GM19238 (cell line): ENCODE measurements around the gene CDKN2A.
A peak's percentile ranks its signal among the peaks of the same experiment; 100 is the strongest.

Source experiments
- DNase-seq: peaks from one replicate; pipeline ENCODE4 v3.0.0; 2011; ENCODE audit warnings: low spot score; ENCODE audit not compliant: insufficient read length

Gene CDKN2A

DNA sequence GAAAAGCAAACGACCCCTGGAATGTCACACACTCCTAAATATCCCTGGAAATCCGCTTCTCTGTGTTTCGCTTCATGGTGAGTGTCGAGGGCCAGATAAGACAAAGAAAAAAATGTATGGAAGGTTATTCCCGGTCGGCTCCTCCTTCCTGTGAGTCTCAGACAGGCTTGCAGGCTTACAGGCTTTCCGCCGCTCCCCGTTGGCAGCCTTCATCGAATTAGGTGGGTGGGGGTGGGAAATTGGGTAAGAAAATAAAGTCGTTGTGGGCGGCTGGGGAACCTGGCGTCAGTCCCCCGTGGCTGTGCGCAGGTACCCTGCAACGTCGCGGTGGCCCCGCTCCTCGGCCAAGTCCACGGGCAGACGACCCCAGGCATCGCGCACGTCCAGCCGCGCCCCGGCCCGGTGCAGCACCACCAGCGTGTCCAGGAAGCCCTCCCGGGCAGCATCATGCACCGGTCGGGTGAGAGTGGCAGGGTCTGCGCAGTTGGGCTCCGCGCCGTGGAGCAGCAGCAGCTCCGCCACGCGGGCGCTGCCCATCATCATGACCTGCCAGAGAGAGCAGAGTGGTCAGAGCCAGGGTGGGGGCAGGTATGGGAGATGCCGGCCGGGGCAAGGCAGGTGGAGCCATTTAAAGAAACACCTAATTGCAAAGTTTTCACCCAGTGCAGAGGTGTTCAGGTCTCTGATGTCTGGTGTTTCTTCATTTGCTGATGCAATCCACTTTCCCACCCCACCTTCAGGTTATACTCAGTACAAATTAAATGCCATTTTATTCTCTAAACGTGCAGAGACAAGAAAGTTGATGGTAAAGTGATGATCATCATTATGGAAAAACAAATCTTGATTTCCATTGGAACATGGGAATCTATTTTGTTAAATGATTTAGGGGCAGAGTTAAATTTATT, 11.8 kb upstream of the CDKN2A start:
- no peak for DNase-seq

DNA sequence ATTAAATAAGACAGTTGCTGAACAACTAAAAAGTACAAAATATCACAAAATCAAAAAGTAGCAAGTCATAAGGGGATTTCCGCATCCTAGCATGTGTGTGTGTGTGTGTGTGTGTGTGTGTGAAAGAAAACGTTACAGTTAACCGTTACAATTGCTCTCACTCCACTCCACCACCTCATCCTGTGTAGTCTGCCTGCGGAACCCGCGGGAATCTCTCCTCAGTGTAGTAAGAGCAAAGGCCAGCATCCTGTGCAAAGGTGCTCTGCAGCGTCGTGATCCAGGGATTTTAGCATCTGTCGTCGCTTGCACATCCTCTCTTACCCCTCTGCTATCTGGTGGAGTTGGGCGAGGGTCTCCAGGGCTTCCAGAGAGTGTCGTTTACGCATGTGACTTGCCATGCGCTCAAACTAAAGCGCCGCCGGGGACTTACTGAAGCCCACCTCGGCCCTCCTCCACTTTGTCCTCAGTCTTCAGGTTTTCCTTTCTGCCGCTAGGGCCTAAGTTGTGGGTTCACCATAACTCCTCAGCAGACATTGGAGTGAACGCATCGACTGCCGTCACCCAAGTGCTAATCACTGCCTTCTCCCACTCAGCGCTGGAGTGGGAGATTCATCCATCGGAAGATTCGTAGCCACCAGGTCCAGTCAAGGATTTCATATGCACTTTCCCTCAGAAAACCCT, 11.0 kb upstream of the CDKN2A start:
- no peak for DNase-seq

DNA sequence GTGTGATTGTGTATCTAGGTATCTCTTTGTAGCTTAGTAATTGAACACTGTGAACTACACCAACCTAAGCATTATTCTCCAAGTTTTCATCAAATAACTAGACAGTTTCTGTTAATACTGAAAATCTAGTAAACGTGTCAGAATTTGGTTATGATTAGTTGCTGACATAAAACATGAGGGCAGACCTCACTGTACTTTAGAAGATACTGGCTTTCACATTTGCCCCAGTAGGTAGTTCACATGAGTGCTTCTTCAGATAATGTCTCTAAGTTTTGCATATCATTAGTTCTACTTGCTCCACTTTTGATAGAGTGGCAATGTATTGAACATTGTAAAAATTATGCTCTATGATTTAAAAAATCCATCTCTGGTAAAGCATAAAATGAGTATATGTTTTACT, 7.8 kb upstream of the CDKN2A start:
- DNase-seq: no peak

DNA sequence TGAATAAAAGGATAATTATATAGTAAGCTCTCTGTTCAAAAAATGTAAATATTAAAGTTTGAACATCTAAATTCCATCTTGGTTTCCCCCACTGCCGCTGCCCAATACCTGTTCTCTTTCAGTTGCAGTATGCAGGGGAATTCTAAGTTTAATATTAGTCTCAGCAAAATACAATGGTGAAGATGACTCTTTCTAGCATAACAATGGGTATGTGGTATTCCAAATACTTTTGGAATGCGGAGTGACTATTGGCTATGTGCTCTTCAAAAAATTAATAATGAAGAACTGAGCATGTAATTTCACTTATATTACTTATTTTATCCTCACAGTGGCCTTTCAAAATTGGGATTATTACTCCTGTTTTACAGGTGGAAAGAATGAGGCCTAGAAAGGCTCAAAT, 3.8 kb upstream of the CDKN2A start:
- no peak for DNase-seq

DNA sequence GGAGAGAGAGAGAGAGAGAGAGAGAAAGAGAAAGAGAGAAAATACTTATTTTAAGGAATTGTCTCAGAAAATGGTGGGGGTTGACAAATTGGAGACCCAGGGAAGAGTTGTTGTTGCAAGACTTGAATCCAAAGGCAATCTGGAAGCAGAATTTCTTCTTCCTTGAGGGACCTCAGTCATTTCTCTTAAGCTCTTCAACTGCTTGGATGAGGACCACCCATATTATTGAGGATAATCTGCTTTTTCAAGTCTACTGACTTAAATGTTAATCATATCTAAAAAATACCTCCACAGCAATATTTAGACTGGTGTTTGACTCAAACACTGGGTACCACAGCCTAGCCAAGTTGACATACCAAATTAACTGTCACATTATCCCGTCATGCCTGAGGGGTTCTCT, 3.3 kb upstream of the CDKN2A start:
- DNase-seq: no peak

DNA sequence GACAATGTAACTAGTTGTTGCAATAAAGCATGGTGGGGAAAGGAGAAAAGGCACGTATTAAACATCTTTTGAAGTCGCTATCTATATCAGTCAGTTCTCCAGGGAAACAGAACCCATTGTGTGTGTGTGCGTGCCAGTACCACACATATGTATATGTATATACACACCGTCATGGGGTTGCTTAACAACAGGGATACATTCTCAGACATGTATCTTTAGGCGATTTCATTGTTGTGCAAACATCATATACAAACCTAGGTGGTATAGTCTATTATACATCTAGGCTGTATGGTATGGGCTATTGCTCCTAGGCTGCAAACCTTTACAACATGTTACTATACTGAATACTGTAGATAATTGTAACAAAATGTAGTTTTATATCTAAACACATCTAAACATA, 2.7 kb upstream of the CDKN2A start:
- no peak for DNase-seq

DNA sequence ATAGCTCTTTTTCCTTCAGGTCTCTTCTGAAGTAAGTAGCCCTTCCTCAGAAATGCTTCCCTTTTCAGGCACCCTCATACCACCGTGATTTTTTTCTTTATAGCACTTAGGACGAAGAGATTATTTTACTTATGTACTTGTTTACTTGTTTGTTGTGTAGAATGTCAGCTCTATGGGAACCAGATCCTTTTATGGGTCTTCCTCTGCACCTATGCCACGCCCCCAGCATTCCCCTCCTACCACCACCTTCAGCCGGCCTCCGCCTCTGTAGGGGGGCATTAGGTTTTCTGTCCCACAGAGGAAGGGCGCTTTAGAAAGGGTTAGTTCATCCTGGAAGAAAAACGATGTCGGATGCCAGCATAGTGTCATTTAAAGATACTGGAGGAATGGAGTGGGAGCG, 2.2 kb upstream of the CDKN2A start:
- DNase-seq: no peak

DNA sequence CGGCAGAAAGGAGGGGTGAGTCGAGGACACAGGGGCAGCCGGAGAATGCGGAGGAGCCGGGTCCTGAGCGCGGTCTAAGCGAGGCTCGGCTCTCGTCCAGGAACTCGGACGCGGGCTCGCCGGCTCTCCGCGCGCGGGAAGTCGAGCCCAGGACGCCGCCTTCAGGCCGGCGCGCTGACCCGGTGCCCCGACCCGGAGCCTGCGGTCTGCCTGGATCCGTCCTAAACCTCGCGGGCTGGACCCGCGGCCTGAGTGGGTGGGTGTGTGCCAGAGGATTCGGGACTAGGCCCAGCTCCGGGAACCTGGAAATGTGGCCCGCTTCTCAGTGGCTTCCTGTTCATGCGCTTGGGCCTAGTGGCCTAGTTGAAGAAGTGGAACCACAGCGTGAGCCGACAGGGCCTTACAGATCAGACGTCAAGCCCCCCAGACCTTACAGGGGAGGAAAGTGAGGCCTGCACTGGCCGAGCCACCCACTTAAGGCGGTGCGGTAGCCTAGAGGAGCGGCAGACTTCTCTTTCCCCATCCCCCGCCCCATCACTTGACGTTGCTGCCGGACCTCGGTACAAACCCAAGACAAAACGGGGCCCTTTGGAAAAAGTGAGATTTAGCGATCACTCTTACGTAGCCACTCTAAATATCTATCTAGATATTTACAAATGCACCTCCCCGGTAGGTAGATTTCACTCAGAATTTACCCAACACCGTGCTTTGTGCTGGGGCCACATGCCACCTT, 1.6 kb upstream of the CDKN2A start:
- DNase-seq: no peak

DNA sequence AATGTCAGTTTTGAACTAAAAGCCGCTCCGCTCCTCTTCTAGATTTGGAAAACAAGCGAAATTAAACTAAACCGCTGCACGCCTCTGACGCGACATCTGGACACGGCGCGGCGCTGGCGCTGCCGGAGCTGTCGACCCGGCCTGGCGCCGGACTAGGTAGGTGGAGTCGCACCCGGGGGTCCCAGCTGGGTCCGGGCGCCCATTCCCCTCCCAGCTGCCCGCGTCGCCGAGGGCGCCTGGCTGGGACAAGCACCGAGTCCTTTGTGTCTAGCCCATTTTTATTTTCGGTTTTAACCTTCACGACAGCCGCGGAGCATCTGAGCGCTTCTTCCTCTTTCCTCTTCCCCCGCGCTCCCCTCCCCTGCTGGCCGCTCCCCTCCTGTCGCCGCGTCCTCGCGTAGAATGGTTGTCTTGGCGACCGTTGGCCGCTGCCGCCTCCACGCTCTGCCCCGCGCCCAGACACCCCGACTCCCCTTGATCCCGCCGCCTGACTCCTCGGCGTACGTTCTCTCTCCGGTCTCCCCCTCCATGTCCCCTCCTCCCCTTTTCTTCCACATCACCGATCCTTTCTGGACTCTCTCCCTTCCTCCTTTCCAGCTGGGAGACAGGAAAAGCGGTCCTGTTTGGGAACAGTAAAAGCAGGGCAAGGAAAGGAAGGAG, 944 bp upstream of the CDKN2A start:
- peak; percentile 74 for DNase-seq

DNA sequence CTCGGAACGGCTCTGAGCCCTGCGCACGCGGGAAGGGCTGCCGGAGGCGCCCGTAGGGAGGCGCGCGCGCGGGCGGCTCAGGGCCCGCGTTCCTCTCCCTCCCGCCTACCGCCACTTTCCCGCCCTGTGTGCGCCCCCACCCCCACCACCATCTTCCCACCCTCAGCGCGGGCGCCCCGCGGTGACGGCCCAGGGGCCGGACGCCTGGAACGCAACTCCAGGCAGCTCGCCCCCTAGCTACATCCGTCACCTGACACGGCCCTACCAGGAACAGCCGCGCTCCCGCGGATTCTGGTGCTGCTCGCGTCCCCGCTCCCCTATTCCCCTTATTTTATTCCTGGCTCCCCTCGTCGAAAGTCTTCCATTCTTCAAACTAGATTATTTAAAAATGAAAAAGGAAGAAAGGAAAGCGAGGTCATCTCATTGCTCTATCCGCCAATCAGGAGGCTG, 389 bp upstream of the CDKN2A start, which contains the start of gene CDKN2B-AS1:
CDKN2B-AS1 (plus strand) TSS at position 236 of the 450 bp plus-strand sequence.
- DNase-seq: peak; percentile 40

DNA sequence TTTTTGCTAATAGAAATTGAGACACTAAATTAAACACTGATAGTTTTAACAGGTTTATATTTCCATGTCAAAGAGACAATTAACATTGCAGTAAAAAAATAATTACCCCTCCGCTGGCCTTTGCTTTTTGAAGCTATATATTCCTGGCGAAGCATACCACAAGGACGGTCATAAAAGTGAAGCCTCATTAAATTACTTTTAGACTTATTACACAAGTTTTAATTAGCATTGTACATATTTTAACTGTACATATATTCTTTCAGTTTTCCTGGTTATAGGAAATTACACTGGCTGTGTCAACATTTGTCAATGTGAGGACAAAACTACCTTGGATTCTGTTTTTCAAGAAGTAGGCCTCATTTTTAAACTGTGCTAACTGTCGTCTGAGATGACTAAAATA, 1.2 kb downstream of the CDKN2A start:
- DNase-seq: no peak

DNA sequence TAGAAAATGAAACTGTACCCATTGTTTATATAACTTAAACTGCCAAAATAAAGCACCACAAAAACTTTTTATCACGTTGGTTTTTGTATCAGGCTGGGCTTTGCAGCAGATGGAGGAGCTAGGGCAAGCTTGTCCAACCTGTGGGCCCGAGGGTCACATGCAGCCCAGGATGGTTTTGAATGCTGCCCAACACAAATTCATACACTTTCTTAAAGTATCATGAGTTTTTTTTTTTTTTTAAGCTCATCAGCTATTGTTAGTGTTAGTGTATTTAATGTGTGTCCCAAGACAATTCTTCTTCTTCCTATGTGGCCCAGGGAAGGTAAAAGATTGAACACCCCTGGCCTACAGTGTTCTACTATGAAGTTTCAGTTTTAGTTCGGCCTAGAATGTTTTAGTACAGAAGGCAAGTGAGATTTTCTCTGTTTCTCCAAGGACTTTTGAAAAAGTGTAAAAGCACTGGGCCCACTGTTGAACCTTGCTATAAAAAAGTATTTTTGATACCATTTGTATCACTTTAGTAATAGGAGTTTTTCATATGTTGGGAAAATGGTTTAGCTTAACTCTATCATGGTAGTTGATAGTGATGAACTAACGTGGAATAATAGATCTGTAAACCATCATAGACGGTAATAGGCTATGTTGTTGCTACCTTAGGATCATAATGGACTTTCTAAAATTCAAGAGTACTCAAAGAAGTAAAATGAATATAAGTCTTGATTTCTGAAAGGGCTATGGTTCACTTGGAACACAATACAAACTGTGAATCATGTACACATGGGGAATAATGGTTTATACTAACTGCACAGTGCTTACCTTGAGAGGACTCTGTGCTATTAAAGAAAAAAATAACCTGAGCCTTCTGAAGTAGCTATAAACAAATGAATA, 2.9 kb downstream of the CDKN2A start:
- DNase-seq: no peak

DNA sequence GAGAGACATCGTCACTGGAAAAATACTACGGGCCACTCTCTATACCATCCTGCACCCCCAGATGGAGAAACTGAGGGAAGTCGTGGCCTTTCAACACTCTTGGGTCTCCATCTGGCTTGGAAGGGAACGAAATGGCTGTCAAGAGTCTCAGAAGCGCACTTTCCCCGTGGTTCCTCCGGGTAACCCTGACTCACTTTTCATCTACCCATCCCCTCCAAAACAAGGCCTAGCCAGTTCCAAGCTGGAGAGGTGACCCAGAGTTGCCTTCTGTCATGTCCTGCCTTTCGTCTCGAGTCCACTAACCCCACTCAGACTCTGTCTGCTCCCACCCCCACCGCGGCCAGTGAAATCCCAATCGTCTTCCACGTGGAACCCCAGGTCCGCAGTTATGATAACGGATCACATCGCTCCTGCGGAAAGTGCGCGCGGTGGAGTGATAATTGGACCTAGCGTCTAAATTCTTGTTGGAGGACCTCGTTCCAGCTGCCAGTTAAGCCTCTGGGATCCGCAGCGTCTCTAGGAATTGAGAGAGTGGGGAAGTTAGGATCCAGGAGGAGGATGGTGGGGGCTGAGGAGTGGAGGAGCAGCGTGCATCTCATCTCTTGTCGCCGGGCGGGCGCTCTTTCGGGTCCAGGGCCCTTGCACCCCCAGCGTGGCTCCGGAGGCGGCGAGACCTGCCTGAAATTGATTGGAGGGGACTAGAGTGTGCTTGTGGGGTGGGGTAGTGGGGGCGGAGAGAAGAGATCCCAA, 4.6 kb downstream of the CDKN2A start:
- no peak for DNase-seq

DNA sequence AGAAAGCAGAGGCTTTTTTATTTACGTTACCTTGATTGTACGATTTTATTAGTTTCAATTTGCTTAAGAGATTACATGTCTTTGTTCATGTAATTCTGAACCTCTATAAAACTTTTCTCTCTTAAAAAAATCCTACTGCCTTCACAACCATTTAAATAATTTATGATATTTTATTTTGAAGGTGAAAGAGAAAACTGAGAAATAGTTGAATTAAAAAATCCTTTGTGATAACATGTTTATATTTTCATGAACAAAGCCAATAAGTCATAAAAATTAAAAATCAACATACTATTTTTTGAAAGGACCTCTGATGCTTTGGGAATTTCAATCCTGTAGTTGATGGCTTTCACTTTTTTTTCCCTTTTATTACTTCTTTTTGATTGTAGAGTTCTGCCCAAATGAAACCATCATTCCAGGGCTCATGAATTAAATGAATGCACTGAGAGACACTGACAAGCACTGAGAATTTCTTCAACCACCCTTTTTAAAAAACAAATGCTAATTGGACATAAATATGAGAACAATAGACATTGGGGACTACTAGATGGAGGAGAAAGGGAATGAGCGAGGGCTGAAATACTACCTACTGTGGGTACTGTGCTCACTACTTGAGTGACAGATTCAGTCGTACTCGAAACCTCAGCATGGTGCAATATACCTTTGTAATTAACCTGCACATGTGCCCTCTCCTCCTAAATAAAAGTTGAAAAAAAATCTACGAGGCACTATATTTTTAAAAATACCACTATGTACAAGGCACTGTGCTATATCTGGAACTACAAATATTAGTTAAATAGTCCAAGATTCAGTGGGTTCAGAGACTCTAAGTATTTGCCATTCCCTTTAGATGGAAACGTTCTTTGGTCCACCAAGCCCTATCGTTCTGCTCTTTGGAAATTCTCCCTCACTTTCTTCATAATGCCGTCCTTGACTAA, 5.9 kb downstream of the CDKN2A start:
- no peak for DNase-seq

DNA sequence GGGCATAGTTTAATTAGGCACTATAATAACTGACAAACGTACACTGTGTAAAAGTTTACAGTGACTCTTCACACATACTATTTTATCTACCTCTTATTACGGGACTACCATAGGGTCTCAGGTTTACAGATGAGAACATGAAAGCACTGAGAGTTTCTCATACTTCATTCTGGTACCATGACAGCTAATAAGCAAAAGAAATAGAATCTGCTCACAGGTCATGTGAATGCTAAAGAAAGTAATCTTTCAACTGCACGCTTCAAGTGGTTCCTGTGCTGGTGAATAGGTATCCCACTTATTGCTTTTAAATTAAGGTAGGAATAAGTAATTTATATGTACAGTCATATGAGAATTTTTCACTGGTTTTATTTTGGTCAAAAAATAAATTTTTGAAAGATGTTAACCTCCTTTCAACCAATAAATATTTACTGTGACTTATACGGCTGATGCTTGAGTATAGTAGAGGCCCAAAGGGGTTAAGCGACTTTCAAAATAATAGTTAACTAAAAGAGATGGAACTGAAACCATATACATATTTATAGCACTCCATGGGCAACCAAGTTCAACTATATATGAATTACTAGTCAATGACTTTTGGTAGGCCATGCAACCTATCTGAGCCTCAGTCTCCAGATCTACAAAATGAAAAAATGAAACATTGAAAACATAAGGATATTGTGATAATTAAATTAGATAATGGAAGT, 8.1 kb downstream of the CDKN2A start:
- DNase-seq: no peak

DNA sequence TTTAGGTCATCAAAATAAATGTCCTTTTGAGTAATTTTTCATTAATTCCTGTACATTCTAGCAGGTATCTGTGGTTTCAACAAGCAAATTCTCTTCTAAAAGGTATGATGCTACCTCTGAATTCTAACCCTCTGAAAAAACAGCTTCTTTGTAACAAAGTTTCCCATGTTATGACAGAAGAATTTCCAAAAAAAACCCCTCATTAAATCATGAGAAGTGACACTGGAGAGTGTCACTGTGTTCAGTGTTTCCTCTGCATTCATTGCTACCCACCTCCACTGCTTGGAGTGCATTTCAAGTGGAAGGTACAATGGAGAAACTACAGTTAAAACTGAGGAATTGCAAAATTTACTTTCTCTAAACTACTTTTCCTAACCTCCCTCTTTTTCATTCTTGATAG, 10.1 kb downstream of the CDKN2A start:
- no peak for DNase-seq

DNA sequence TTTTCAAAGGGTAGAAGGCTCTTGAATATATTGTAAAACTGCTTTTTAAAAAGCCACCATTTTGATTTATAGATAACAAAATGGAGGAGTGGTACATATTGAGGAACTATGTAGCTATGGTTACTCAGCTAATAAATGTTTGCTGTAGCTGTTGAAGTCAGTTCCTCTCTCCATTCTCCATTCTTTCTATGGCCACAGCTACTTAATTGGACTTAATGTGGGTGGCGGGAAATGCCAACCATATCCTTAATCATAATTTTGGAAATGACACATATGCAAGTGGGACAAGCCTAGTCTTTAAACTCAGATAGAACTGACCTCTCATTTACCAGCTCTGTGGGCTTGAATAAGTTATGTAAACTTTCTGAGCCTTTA, 10.6 kb downstream of the CDKN2A start:
- no peak for DNase-seq
